ENCODE measurements around the gene FAM168A. TPM values are rescaled to one million over a fixed set of nuclear protein-coding genes. Genes with fewer than 3 reads are reported as not detected.

The FAM168A gene
- polyA plus RNA-seq, 2 of the 4 experiments (the other 2 are of a cell fraction), result 15.3 to 19.2 TPM

DNA sequence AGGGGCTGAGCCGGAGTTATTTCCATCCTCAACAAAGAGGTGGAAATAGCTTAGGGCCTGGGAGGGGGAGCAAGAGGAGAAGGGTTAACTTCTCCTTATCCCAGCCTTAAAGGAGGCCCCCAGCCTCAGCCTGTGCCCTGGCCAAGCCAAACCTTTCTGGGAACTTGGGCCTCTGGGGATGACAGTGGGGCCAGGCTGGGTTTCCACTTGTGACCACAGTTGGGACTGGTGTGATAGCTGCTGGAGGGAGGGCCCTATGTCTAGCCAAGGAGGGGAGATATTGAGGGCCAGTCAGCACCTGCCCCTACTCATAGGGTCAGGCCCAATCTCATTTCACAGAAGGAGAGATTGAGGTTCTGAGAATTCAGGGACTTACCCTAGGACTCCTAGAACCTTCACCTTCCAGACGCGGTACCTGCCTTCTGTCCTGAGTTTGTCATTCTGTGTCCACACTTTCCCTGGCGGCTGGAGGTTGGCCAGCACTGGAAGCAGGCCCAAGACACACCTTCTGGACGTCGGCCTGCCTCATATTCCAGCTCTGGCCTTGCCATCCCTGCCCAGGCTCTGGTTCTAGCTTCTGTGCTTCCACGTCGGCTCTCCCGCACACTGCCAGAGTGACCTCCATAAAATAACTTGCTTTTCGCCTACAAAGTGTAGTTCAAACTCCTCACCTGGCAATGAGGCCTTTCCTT is 218.6 kb downstream of the FAM168A start:
- DNase-seq (ENCODE audit: low read depth in 1 of 2, low spot score in 1 of 2), result no peak
- no peak for FAIRE-seq
- CTCF ChIA-PET, result interaction anchor here (0.7 to 39.3 kb wide), 7 partner anchors 13 to 281 kb away, joined by 3 to 667 read pairs (median 6); no protein-coding TSS in a partner anchor
- H3K27ac ChIP-seq, result no peak overlapping the region
- POLR2A ChIA-PET, result interaction anchor here (1.2 kb wide), 1 partner anchor 72 kb away, joined by 9 read pairs; the partner anchor contains the start of gene ARHGEF17
- 87% methylated on average over 10 of the region's 10 CpGs for WGBS (ENCODE audit: missing lambda C conversion rate)
- TF ChIP-seq BHLHE40 (IDR thresholded peaks at IDR 0.05; ENCODE audit: low read depth, low read length) (no peak), ESRRA (IDR thresholded peaks at IDR 0.05; ENCODE audit: borderline replicate concordance, low read length) (no peak), CEBPB (IDR thresholded peaks at IDR 0.05) (no peak), FOSL2 (IDR thresholded peaks at IDR 0.05) (no peak), FOSL2 (CRISPR knock-in tag; IDR thresholded peaks at IDR 0.05) (no peak), MAZ (IDR thresholded peaks at IDR 0.05; ENCODE audit: borderline replicate concordance, low read depth, low read length) (no peak), HOXB13 (CRISPR knock-in tag; IDR thresholded peaks at IDR 0.05; ENCODE audit: low read depth) (no peak), RAD21 (conservative IDR thresholded peaks at IDR 0.05 in 1 of 2, IDR thresholded peaks at IDR 0.05 in 1 of 2) (no peak), HEYL (CRISPR knock-in tag; IDR thresholded peaks at IDR 0.05) (no peak), ZFP36 (IDR thresholded peaks at IDR 0.05; ENCODE audit: borderline replicate concordance, partially characterized antibody) (no peak)
- peaks cover 40% of the 10 kb centered on the region for H3K4me1 ChIP-seq
- no peaks in the 10 kb centered on the region for H3K9me3 ChIP-seq
- no peak overlapping the region for H3K4me3 ChIP-seq
- H3K4me2 ChIP-seq, result no peak overlapping the region
- ATAC-seq, result no peak

DNA sequence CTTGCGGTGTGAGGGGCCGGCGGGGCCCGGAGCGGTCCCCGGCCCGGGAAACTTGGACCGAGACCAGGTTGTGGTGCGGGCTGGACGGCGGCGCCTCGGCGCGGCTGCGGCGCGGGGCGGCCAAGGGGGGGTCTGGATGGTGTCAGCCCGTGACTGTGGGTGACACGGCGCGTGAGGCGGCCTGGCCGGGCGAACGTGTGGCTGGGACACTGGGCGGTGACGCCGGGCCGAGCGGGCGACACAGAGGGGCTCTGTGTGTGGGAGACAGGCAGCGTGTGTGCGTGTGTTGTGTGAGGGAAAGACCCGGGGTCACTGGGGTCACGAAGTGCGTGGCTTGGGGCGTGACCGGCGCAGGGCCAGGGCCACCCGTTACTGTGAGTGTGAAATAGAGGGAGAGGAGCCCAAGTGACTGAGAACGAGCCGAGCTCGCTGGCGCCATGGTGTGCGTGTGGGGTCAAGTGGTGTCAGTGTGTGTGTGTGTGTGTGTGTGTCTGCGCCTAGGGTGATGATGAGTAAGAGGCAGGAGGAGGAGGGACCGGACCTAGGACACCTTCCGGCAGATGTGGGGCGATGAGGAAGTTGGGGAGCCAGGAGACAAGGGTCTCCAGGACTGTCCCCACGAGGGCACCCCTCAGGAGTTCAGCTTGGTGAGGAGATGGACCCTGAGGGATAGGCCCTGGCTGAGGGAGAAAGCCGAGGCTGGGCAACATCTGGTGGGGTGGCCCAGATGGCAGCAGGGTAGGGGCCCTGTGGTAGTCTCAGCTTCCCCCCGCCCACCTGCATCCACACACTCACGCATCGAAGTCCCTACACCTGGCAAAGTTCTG is 220.9 kb downstream of the FAM168A start:
- TF ChIP-seq ZFP36 (IDR thresholded peaks at IDR 0.05; ENCODE audit: borderline replicate concordance, partially characterized antibody), result no peak
- TF ChIP-seq CBX8 (IDR thresholded peaks at IDR 0.05), result no peak
- TF ChIP-seq KDM5A (IDR thresholded peaks at IDR 0.05), result no peak
- no peak for TF ChIP-seq RNF2 (IDR thresholded peaks at IDR 0.05; ENCODE audit: borderline replicate concordance, low read depth)
- TF ChIP-seq MAX (IDR thresholded peaks at IDR 0.05), result peak; percentile 44; the same call in 1 of the 2 replicates
- TF ChIP-seq HDAC2 (IDR thresholded peaks at IDR 0.05), result no peak
- peak; percentile 44; the same call in 1 of the 2 replicates for TF ChIP-seq POLR2A (IDR thresholded peaks at IDR 0.05; ENCODE audit: low read length)
- TF ChIP-seq FOSL2 (IDR thresholded peaks at IDR 0.05), result no peak
- TF ChIP-seq FOSL2 (CRISPR knock-in tag; IDR thresholded peaks at IDR 0.05), result peak; percentile 78
- no peak for TF ChIP-seq MAZ (IDR thresholded peaks at IDR 0.05; ENCODE audit: borderline replicate concordance, low read depth, low read length)
- peak; percentile 49; the same call in 1 of the 2 replicates for TF ChIP-seq MYC (IDR thresholded peaks at IDR 0.05; ENCODE audit: borderline replicate concordance, low read length)
- TF ChIP-seq CHD4 (IDR thresholded peaks at IDR 0.05; ENCODE audit: borderline replicate concordance), result no peak
- TF ChIP-seq TFCP2L1 (CRISPR knock-in tag; IDR thresholded peaks at IDR 0.05), result peak; percentile 33; the same call in 1 of the 2 replicates
- no peak for TF ChIP-seq BCL3 (IDR thresholded peaks at IDR 0.05)
- TF ChIP-seq, protein P1, sequence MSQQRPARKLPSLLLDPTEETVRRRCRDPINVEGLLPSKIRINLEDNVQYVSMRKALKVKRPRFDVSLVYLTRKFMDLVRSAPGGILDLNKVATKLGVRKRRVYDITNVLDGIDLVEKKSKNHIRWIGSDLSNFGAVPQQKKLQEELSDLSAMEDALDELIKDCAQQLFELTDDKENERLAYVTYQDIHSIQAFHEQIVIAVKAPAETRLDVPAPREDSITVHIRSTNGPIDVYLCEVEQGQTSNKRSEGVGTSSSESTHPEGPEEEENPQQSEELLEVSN (IDR thresholded peaks at IDR 0.05; ENCODE audit: borderline replicate concordance, low read depth), result no peak
- no peak for TF ChIP-seq EP300 (IDR thresholded peaks at IDR 0.05)
- TF ChIP-seq HOXA7 (CRISPR knock-in tag; IDR thresholded peaks at IDR 0.05), result no peak
- FAIRE-seq (no peak), ATAC-seq (peak; percentile 26 to 30; a peak in 5 of 6 replicates), DNase-seq (ENCODE audit: low read depth in 1 of 2, low spot score in 1 of 2) (peak; percentile 82 to 83)
- H3K27ac ChIP-seq, result peak overlapping the region; percentile 75 to 93
- ChIA-PET CTCF (interaction anchor here (0.6 to 39.3 kb wide), 12 partner anchors 12 to 1194 kb away, joined by 3 to 667 read pairs (median 3); no protein-coding TSS in a partner anchor), POLR2A (interaction anchor here (0.8 to 1.3 kb wide), 2 partner anchors 26 to 69 kb away, joined by 4 to 7 read pairs; partner anchors contain the start of gene ARHGEF17)
- WGBS (ENCODE audit: missing lambda C conversion rate), result 11% methylated on average over 33 of the region's 56 CpGs
- peaks cover 23% of the 10 kb centered on the region for H3K4me1 ChIP-seq
- H3K4me3 ChIP-seq, result peak overlapping the region; percentile 59
- H3K9me3 ChIP-seq, result no peaks in the 10 kb centered on the region
- H3K4me2 ChIP-seq, result peak overlapping the region; percentile 66

Data from A549 (cell line).